ENCODE results near the gene OTUD4.
A peak's percentile ranks its signal among the peaks of the same experiment; 100 is the strongest.

The OTUD4 gene

DNA sequence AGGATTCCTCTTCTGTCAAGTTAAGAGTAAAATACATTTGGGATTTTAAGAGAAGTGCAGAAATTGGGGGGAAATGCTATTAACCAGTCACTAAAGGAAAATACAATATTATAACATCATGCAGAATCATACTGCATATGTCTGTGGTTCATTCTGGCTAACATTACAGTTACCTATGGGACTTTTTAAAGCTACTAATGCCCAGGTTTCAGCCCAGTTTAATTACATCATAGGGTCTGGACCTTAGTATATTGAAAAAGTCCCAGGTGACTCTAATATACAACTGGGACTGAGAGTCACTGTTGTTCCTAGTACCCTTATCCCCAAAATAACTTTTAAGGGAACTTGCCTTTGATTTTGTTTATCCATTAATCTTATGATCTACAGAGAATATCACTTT lies 72.3 kb downstream of the OTUD4 start:
- no peak for DNase-seq (ENCODE audit: low spot score)

DNA sequence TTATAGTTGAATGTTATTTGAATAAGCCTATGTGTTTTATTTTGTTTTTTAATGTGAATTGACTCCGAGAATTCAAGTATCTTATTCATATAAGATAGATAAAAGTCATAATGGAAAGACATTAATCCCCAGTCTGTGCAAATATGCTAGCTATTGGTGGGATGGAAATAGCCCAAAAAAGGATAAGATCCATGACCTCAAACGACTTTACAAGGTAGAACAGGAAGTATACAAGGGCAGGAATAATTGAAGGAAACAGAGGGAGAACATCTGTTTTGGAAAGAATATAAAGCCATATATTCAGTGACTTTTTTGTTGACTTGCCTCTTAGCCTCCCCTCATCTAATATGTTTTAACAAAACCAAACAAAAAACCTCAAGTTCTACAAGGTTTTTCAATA lies 73.3 kb downstream of the OTUD4 start:
- no peak for DNase-seq (ENCODE audit: low spot score)

DNA sequence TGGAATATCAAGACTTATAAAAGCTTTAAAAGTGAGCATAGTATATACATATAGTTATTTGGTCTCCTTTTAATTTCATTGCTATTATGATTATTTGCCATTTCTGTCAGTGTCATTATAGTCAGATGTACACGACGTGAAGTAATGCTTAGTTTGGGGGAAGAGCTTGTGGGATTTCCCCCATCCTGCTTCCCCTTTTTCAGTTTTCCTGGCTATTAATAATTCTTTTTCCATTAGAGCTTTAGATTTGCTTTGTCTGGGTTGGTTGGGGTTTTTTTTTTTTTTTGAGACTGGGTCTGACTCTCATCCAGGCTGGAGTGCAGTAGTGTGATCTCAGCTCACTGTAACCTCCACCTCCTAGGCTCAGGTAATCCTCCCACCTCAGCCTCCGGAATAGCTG lies 76.9 kb downstream of the OTUD4 start:
- no peak for DNase-seq (ENCODE audit: low spot score)

DNA sequence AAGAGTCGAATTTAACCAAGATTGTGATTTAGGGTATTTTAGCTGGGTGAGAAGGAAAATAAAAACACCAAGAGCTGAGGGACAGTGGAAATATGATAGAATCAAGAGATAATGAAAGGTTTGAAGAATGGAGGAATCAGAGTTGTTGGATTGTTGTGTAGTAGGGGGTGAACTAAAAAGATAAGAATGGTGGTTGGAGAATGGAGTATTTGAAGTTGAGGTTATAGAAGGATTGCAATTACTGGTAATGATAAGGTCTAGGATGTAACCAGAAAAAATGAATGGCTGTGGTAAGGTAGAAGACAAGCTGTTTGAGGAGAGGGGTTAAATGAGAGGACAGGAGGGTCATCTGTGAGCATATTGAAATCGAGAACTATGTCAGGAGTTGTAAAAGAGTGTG lies 77.8 kb downstream of the OTUD4 start:
- DNase-seq (ENCODE audit: low spot score) = no peak

DNA sequence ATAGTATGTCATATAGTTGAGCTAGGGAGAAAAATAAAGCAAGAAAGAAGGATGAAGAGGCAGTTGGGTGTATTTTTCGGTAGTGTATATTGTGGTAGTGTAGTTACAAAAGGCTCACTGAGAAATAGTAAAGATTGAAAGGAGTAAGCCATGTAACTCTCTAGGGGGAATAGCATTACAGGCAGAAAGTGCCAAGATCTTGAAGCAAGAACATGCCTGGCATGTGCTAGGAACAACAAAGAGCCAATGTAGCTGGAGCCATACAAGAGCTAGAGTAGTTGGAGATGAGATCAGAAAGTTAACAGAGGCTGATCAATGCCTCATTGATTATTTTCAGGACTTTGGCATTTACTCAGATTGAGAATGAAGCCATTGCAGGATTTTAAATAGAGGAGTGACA lies 79.3 kb downstream of the OTUD4 start:
- DNase-seq (ENCODE audit: low spot score) = no peak

DNA sequence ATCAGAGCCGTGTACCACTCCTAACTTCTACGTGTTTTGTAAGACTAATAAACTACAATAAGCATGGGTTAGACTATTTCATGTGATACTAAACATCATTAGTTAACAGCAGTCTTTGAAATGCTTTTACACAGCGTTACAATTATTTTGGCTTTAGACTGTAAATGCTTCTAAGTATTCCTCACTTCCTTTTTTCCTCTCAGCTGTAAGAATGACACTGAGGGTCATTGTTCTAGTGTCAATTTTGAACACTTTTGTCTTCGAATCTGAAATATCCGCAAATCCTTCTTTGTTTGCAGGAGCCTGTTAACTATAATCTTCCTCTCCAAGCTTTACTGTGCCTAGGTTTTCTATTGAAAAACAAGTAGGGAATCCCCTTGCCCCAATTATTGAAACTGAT lies 80.7 kb downstream of the OTUD4 start:
- DNase-seq (ENCODE audit: low spot score) = no peak

DNA sequence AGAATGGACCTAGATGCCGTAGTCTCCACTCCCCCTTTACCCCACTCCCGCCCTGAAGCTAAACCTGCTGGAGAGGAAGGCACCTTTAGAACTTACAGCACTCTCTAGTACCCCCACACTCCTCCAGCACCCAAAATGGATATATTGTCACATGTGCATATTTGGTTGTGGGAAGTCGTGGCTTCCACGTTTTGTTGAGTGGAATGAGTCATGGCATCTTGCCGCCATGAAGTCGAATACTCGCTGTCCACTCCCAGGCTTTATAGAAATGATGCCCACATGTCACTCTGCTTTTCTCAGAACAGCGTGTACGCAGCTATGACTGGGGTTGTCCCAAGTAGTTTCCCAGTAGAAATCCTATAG lies 81.7 kb downstream of the OTUD4 start:
- peak; percentile 64 for DNase-seq (ENCODE audit: low spot score)

DNA sequence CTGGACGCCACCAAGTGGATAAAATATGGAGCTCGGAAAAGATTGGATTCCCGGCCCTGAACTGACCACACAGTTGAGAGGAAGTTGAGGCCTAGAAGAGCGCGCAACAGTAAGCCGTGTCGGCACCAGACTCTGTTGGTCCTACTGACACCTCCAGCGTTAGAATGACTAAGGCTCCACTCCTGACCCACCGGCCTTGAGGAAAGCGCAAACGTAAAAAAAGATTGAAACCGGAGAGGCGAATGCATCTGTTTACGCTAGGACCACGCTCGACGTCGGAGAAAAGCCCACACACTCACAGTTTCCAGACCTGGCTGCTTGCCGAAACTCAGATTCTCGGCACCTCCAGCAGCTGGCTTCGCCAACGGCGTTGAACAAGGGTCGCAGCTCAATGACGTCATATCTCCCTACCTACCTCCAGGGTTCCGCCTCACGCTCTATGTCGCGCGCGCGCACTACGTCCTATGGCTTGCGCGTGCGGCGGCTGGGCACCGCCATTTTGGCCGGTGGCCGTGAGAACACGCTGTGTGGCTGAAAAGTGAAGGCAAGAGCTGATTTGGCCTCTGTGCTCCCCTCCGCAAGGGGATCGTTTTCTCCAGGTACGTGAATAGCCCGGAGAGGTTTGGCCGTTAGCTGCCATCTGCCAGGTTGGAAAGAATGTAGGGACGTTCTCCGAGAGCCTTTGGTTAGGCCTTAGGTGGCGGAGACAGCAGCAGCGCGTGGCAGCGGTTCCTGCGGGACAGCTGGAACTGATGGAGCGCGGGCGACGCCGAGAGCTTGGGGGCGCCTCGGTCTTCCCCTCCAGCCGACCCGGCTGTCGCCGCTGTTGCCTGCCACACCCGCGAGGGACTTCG lies 82.3 kb downstream of the OTUD4 start, which contains the start of the genes ABCE1 and ANAPC10:
Gene ABCE1, plus strand, starts transcription at position 491 of the 854 bp plus-strand sequence. CDS start 6,102 bp downstream, outside the sequence.
Gene ANAPC10, minus strand, starts transcription at position 376 of the 854 bp plus-strand sequence. CDS start 2,097 bp downstream, outside the sequence.
- DNase-seq (ENCODE audit: low spot score) = peak; percentile 96

DNA sequence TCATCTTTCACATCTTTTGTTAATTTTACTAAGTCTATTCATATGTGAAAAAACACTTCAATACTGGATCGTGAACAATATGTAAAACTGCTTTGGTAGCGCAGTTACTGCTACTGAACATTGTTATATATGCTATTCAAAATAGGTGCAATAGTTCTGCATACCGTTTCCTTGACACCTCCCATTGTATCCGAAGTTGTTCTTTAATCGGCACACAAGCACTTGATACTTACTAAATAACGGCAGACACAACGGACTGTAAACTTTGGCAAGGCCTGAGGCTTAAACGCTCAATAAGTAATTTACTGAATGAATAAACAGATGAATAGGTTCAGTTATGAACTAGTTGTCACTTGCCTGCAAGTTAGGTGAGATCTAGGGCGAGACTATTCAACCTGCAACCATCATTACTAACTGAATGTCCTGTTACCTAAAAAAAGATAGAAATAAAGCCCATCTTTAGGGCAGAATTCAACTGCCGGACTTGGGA lies 83.0 kb downstream of the OTUD4 start:
- DNase-seq (ENCODE audit: low spot score) = no peak

DNA sequence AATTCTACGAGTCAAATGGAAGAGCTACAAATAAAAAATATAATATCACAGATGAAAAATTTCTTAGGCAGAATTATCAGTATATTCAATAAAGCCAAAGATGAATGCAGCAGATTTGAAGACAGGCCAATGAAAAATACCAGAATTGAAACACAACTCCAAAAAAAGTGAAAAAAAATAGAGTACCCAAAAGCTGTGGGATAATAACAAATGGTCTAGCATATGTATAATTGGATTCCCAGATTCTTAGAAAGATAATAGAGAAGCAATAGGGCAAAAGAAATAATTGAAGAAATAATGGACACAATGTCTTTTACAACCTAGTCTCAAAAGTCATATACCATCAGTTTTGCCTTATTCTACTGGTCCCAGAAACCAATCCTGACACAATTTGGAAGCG lies 86.8 kb downstream of the OTUD4 start:
- no peak for DNase-seq (ENCODE audit: low spot score)

DNA sequence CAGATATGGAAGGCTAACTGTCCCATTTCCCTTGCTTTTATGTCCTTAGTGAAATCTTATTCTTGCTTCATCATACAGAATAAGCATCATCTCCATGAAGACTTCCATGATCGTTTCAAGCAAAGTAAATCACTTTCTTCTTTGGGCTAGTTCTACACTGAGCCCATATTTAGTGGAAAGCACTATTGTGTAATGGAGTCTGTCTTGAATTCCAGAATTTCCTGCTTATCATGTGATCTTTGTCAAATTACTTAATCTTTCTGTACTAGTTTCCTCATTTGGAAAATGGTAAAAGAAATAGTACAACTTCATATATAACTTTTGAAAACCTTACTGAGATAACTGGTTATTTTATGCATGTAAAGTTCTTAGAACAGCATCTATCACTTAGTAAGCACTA lies 90.0 kb downstream of the OTUD4 start:
- DNase-seq (ENCODE audit: low spot score) = no peak

DNA sequence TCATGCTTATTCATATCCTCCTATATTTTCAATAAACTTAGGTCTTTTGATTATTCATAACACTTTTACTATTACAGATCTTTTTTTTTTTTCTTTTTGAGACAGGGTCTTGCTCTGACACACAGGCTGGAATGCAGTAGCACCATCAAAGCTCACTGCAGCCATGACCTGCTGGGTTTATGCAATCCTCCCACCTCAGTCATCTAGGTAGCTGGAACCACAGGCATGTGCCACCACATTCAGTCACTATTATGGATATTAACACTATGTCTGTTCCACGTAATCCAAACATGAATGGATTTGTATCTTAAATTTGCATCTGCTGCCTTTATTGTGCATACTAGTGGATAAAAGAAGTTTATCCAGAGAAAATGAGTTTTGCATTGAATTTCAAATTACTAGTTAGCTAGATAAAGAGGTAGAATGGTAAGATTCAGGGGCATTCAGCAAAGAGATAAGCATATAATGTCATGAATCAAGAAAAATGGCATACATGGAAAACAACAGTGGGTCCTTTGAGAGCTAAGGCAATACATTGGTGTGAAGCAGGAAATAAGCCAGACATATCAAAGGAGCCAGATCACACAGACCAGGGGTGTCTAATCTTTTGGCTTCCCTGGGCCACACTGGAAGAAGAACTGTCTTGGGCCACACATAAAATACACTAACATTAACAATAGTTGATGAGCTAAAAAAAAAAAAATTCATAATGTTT lies 96.3 kb downstream of the OTUD4 start:
- DNase-seq (ENCODE audit: low spot score) = peak; percentile 67

Data from SW480 (cell line).